Adrenal gland (tissue), 12 donors: ENCODE results near the gene PLXNA1. TPM values are rescaled to one million over a fixed set of nuclear protein-coding genes. Genes with fewer than 3 reads are reported as not detected.

ENCODE experiments used
- DNase-seq, 7 donors: peaks; one replicate each; pipeline ENCODE4 v3.0.0-alpha.2; 2019 to 2020
- H3K27ac ChIP-seq, 5 donors: fragments of 200-600 bp; sonication (generic) in 4 of 5; 1 replicate in 3 of 5; 2 replicates in 2 of 5; pipeline versions ENCODE4 v1.5.1 to v1.8.0; 2016 to 2020; ENCODE audit warnings: mild to moderate bottlenecking in 1 of 5
- H3K27me3 ChIP-seq: fragments of 200-600 bp; 2 replicates; pipeline ENCODE4 v1.8.0; 2021
- H3K36me3 ChIP-seq, 2 donors: fragments of 200-600 bp; replicated peaks in 1 of 2; 1 replicate in 1 of 2; 2 replicates in 1 of 2; pipeline versions ENCODE4 v1.5.1 to v1.8.0; 2018 to 2022
- H3K4me1 ChIP-seq, 2 donors: fragments of 200-600 bp; replicated peaks in 1 of 2; 1 replicate in 1 of 2; 2 replicates in 1 of 2; pipeline versions ENCODE4 v1.5.1 to v1.8.0; 2018 to 2021
- H3K4me3 ChIP-seq, 4 donors: fragments of 200-600 bp; sonication (generic) in 3 of 4; one replicate each; pipeline ENCODE4 v1.5.1; 2016 to 2018
- H3K9me3 ChIP-seq, 3 donors: fragments of 200-600 bp; sonication (generic) in 1 of 3; replicated peaks in 1 of 3; 1 replicate in 2 of 3; 2 replicates in 1 of 3; pipeline versions ENCODE4 v1.5.1 to v1.8.0; 2016 to 2021
- CTCF ChIP-seq, 6 experiments: fragments of 450-650 bp in 4 of 6; fragments of 200-600 bp in 2 of 6; sonication (generic) in 1 of 6; IDR thresholded peaks; 1 replicate in 5 of 6; 2 replicates in 1 of 6; pipeline versions ENCODE4 v1.5.1 to v1.8.0; 2016 to 2021; ENCODE audit warnings: antibody characterized with exemption in 6 of 6, mild to moderate bottlenecking in 2 of 6, moderate library complexity in 1 of 6
- POLR2A ChIP-seq, 2 donors: fragments of 450-650 bp; IDR thresholded peaks; one replicate each; pipeline ENCODE4 v1.6.1; 2017; ENCODE audit warnings: antibody characterized with exemption in 2 of 2, mild to moderate bottlenecking in 2 of 2, moderate library complexity in 1 of 2
- WGBS, 4 donors: extraction: QIAGEN DNeasy Blood & Tissue Kit in 2 of 4; methylation state at CpG; one replicate each; pipeline versions ENCODE4 v1.1.5 to v1.1.7; 2013 to 2017; 5-methylcytosine and 5-hydroxymethylcytosine counted together
- intact Hi-C, 2 donors: fragments of 100-400 bp; cut with DNase I; formaldehyde crosslinking; loops; one replicate each; pipeline versions ENCODE4 v1.14.1 to v1.15.0; 2022 to 2023
- polyA plus RNA-seq, 3 donors: library from polyadenylated mRNA; stranded (reverse); fragments of 200-250 nt in 2 of 3; fragments of 350-450 nt in 1 of 3; fragmentation: Illumina TruSeq in 1 of 3; extraction: RNeasy Lipid Tissue Mini Kit (QIAGEN cat#74804) in 1 of 3; gene quantifications; one replicate each; pipeline ENCODE4 v1.2.3, GENCODE V29; 2013 to 2014
- total RNA-seq, 9 donors: library from RNA; depleted of rRNA in 4 of 9; stranded (reverse); fragments of >200 nt in 4 of 9; fragments of 120-200 nt in 1 of 9; fragmentation: NEBNext Ultra II Directional in 1 of 9; extraction: Animal tissue kit (Norgen Biotek cat#: 25700) in 1 of 9; gene quantifications; one replicate each; pipeline versions ENCODE4 v1.1.0 to v1.2.4, GENCODE V29; 2013 to 2023
- donor health status: healthy with polysubstance abuse.
- donor health status: Bipolar disorder and iron deficiency.
- donor health status: DM: yes; HTN: yes; CAD: no.
- donor health status: DM: no; HTN: no; CAD: no.
- donor health status: DM: no; HTN: no; CAD: no.
- donor health status: DM: yes; HTN: yes; CAD: no.

The PLXNA1 gene
- total and polyA plus RNA-seq, 12 donors, result 9.5 to 29.9 (median 20.2) TPM

DNA sequence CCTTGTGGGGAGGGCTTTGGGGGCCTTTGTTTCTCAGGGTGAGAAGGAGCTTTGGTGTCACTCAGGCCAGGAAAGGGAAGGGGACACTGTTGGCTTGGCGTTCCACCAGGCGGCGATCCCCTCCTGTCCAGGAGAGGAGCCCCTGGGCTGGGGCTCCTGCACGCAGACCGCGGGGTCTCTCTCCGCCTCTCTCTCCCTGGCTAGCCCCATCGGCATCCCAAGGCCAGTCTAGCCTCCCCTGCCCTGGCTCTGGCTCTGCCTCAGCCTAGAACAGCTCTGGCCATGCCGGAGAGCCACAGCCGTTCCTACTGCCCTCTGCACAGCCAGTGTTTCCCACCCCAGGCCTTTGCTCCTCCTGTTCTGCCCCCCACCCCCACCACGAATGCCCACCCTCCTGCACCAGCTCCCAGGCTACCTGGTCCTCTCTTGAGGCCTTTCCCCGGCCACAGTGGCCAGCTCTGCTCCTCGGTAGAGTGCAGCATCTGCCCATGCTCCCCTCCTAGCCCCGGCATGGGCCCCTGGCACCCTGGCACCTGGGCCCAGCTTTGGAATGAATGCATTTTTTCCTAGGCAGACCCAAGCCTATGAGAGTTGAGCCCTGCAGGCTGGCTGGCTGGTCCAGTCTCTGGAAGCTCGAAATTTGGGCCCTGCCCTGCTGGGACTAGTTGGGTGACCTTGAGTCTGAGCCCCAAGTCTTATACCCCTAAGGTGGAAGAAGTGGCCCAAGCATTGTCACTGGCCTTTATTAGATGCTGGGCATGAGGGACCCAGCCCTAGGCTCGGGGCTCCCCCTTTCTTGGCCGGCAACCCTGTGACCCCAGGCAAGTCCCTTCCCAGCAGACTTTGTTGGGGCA lies 2.4 kb downstream of the PLXNA1 start:
- WGBS, 4 donors, result 72 to 86% (median 80%) methylated on average over 11 to 17 of the region's 17 CpGs

DNA sequence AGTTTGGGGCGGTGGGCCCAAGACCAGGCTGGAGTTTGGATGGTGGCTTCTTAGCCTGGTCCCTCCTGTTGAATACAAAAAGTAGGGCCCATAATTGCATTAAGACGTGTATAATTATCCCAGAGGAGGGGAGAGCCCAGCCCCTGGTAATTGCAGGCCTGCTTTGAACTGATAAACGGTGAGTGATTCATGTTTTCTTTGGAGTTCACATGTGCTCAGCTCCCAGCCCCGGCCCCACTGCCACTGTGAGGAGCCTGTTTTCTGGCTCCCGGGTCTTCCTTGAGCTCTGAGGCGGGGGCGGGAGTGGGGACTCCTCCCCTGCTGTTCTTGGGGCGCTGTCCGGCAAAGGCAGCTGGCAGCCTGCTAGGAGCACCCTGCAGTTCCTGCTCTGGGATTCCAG lies 3.1 kb downstream of the PLXNA1 start:
- DNase-seq, result peak in 2 of 7 donors; percentile 28 to 39
- no peak overlapping the region for H3K27ac ChIP-seq
- H3K27me3 ChIP-seq, result no peaks in the 10 kb centered on the region
- TF ChIP-seq POLR2A (IDR thresholded peaks at IDR 0.05) (no peak), CTCF (IDR thresholded peaks at IDR 0.05) (no peak)
- peaks cover 0 to 12% of the 10 kb centered on the region in 2 donors for H3K36me3 ChIP-seq
- no peaks in the 10 kb centered on the region for H3K9me3 ChIP-seq
- intact Hi-C loops, result loop anchor here (10.0 kb wide), 2 partner anchors 189 to 469 kb away; no protein-coding TSS in a partner anchor
- 44 to 56% (median 47%) methylated on average over 4 to 9 of the region's 9 CpGs for WGBS, 4 donors
- H3K4me3 ChIP-seq, result no peak overlapping the region
- H3K4me1 ChIP-seq, result peaks cover 11 to 34% of the 10 kb centered on the region in 2 donors

More for the DNA sequence above, 2.4 kb downstream of the PLXNA1 start:
- TF ChIP-seq CTCF (IDR thresholded peaks at IDR 0.05) (no peak), POLR2A (IDR thresholded peaks at IDR 0.05) (no peak)
- H3K27me3 ChIP-seq, result no peaks in the 10 kb centered on the region
- no peak overlapping the region for H3K27ac ChIP-seq
- intact Hi-C loops, result loop anchor here (10.0 kb wide), 2 partner anchors 189 to 469 kb away; no protein-coding TSS in a partner anchor
- peaks cover 0 to 12% of the 10 kb centered on the region in 2 donors for H3K36me3 ChIP-seq
- no peak overlapping the region for H3K4me3 ChIP-seq
- peaks cover 11 to 34% of the 10 kb centered on the region in 2 donors for H3K4me1 ChIP-seq
- no peaks in the 10 kb centered on the region for H3K9me3 ChIP-seq
- DNase-seq, result no peak

- no peak for TF ChIP-seq POLR2A (IDR thresholded peaks at IDR 0.05)
- no peak for TF ChIP-seq CTCF (IDR thresholded peaks at IDR 0.05)
- intact Hi-C loops, result loop anchor here (10.0 kb wide), 2 partner anchors 188 to 468 kb away; no protein-coding TSS in a partner anchor
- DNase-seq, result no peak
- 47 to 76% (median 59%) methylated on average over 4 of the region's 4 CpGs for WGBS, 4 donors
- Histone ChIP-seq H3K4me1 (peaks cover 11 to 35% of the 10 kb centered on the region in 2 donors), H3K9me3 (no peaks in the 10 kb centered on the region), H3K4me3 (no peak overlapping the region), H3K27ac (no peak overlapping the region), H3K27me3 (no peaks in the 10 kb centered on the region), H3K36me3 (peaks cover 0 to 12% of the 10 kb centered on the region in 2 donors)
Measured at GRCh38 chr3:126987129-126987528, 4.2 kb downstream of the PLXNA1 start.

DNA sequence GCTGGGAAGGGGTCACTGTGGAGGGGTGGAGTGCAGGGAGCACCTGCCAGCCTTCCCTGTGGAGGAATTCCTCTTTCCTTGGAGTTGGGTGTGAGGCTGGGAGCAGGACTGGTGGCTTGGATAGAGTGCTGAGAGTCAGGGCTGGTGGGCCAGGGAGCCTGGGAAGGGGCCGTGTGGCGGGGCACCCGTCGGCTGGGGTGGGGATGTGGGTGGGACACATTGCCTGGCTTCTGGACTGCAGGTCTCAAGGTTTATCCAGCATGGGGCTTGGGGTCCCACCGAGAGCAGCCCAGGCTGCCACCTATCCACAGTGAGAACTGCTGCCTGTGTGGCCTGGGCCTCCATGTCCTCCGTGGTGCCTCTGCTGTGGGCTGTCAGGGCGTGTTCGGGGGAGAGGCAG lies 4.7 kb downstream of the PLXNA1 start:
- Histone ChIP-seq H3K27me3 (no peaks in the 10 kb centered on the region), H3K9me3 (no peaks in the 10 kb centered on the region), H3K27ac (no peak overlapping the region), H3K36me3 (peaks cover 0 to 12% of the 10 kb centered on the region in 2 donors), H3K4me3 (no peak overlapping the region), H3K4me1 (peaks cover 11 to 32% of the 10 kb centered on the region in 2 donors)
- no peak for DNase-seq
- TF ChIP-seq POLR2A (IDR thresholded peaks at IDR 0.05) (no peak), CTCF (IDR thresholded peaks at IDR 0.05) (no peak)
- intact Hi-C loops, result loop anchor here (10.0 kb wide), 2 partner anchors 187 to 467 kb away; no protein-coding TSS in a partner anchor
- WGBS, 4 donors, result 76 to 94% (median 88%) methylated on average over 4 to 8 of the region's 8 CpGs
